GM12892 (cell line): ENCODE data around the gene ACSM2B.
"Not testable (repeated sequence)": the region's sequence is repeated elsewhere in the genome, so short reads cannot be mapped to it uniquely, and the experiment has no call there.

Experiments
- DNase-seq: peaks from one replicate; pipeline ENCODE4 v3.0.0; 2011; ENCODE audit not compliant: insufficient read length
- FAIRE-seq: peaks from 2 replicates; lab custom pipeline; 2011; peaks lifted over from hg19 to GRCh38; lab: Jason Lieb, UNC
- POLR2A ChIP-seq: IDR thresholded peaks from 2 replicates; pipeline ENCODE4 v1.6.1; 2011; ENCODE audit warnings: low read depth, low read length, control low read depth
- POLR2AphosphoS5 ChIP-seq: IDR thresholded peaks from 2 replicates; pipeline ENCODE4 v1.6.1; 2011; ENCODE audit warnings: low read depth, low read length, control low read depth
- TAF1 ChIP-seq: IDR thresholded peaks from 2 replicates; pipeline ENCODE4 v1.6.1; 2011; ENCODE audit warnings: low read depth, mild to moderate bottlenecking, control low read depth, low read length, borderline replicate concordance

ACSM2B gene

DNA sequence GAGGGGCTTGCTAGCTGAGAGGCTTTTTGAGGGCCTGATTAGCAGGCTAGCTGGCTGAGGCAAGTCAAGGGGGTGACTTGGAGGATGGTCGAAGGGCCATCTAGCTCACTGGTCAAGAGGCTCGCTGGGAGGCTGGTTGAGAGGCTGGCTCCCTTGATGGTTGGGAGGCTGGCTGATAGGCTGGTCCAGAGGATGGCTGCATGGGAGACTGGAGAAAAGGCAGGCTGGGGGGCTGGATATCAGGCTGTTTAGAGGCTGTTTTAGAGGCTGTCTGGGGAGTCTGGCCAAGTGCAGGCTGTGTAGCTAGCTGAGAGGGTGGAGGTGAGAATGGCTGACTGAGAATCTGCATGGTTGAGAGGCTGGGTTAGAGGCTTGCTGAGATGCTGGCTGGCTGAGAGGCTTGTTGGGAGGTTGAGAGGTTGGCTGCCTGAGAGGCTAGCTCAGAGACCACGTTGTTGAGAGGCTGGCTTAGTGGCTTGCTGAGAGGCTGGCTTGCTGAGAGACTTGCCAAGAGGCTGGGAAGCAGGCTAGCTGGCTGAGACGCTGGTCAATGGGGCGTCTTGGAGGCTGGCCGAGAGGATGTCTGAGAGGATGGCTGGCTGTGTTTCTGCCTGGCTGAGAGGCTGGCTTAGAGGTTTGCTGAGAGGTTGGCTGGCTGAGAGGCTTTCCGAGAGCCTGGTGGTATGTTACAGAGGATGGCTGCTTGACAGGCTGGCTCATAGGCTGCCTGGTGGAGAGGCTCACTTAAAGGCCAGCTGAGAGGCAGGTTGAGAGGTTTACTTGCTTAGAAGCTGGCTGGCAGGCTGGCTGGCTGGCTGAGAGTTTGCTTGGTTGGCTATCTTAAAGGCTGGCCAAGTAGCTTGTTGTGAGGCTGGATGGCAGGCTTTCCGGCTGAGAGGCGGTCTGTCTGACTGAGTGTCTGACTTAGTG is 36.6 kb upstream of the ACSM2B start:
- TF ChIP-seq TAF1: no peak
- no peak for TF ChIP-seq POLR2AphosphoS5
- no peak for TF ChIP-seq POLR2A
- no peak for DNase-seq
- no peak for FAIRE-seq

DNA sequence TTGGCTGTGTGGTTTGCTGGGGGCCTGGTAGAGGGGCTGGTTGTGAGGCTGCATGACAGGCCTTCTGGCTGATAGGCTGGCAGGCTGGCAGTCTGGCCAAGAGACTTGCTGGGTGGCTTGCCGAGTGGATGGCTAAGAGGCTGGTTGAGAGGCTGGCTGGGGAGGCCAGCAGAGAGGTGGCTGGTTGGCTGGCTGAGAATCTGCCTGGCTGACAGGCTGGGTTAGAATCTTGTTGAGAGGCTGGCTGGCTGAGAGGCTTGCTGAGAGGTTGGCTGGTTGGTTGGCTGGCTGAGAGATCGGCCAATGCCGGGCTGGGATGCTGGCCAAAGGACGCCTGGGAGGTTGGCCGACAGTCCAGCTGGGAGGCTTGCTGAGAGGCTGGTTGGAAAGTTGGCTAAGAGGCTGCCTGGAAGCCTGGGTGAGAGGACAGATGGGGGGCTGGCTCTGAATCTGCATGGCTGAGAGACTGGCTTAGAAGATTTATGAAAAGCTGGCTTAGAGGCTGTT is 35.9 kb upstream of the ACSM2B start:
- no peak for FAIRE-seq
- DNase-seq: no peak
- no peak for TF ChIP-seq POLR2AphosphoS5

DNA sequence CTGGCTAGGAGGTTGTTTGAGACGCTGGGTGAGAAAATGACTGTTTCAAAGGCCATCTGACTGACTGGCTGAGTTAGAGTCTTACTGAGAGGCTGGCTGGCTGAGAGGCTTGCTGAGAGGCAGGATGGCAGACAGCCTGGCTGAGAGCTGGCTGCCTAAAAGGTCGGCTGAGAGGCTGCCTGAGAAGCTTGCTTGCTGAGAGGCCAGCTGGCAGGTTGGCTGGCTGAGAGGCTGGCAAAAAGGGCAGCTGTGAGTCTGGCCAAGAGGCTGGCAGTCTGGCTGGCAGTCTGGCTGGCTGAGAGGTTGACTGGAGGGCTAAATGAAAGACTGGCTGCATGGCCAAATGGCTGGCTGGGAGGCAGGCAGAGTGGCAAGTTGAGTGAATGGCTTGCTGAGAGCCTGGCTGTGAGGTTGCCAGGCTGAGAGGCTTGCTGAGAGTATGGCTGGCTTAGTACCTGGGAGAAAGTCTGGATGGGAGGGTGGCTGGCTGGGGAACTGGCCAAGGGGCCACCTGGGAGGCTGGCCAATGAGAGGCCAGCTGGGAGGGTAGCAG is 35.3 kb upstream of the ACSM2B start:
- no peak for TF ChIP-seq POLR2A
- TF ChIP-seq POLR2AphosphoS5: no peak
- TF ChIP-seq TAF1: no peak
- DNase-seq: no peak
- no peak for FAIRE-seq

DNA sequence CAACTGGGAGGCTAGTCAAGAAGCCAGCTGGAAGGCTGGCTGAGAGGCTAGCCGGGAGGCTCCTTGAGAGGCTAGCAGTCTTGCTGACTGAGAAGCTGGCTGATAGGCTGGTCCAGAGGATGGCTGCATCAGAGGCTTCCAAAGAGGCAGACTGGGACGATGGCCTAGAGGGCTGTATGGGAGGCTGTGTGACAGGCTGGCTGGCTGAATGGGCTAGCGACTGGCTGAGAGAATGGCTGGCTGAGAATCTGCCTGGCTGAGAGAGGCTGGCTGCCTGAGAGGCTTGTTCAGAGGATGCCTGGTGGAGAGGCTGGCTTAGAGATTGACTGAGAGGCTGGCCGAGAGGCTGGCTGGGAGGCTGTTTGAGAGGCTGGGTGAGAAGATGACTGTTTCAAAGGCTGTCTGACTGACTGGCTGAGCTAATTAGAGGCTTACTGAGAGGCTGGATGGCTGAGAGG is 34.8 kb upstream of the ACSM2B start:
- TF ChIP-seq POLR2A (no peak), TAF1 (no peak), POLR2AphosphoS5 (no peak)
- no peak for FAIRE-seq

DNA sequence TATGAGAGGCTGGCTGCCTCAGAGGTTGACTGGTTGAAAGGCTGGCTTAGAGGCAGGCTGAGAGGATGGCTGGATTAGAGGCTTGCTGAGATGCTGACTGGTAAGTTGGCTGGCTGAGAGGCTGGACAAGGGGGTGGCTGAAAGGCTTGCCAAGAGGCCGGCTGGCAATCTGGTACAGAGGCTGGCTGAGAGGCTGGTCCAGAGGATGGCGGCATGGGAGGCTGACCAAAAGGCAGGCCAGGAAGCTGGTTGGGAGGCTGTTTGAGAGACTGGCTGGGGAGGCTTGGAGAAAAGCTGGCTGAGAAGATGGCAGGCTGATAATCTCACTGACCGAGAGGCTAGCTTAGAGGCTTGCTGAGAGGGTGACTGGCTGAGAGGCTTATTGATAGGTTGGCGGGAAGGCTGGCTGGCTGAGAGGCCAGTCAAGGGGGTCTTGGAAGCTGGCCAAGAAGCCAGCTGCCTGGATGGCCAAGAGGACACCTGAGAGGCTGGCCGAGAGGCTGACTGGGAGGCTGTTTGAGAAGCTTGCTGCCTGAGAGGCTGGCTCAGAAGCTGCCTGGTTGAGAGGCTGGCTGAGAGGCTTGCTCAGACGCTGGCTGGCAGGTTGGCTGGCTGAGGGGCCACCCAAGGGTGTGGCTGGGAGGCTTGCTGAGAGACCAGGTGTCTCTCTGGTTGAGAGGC is 34.2 kb upstream of the ACSM2B start:
- no peak for FAIRE-seq
- TF ChIP-seq POLR2A: no peak
- TF ChIP-seq POLR2AphosphoS5: no peak
- no peak for TF ChIP-seq TAF1
- no peak for DNase-seq

More for the DNA sequence above, 34.8 kb upstream of the ACSM2B start:
- DNase-seq: no peak

DNA sequence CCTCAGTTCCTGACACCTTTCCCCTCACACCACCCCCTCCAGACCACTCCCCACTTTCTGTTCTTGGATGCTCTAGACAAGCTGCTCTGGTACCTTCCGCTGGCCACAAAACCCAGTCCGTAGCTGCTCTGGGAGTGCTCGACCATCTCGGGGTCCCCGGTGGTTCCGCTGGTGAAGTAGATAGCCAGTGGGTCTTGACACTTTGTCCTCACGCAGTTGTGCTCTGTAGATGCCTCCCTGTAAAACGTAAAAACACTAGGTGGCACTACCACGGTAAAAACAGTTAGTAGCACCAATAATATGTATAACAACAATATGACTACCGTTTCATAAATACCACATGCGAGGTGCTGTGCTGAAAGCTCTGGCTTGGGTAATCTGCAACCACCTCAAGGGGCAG is 26.0 kb upstream of the ACSM2B start:
- FAIRE-seq, DNase-seq: not testable (repeated sequence)

DNA sequence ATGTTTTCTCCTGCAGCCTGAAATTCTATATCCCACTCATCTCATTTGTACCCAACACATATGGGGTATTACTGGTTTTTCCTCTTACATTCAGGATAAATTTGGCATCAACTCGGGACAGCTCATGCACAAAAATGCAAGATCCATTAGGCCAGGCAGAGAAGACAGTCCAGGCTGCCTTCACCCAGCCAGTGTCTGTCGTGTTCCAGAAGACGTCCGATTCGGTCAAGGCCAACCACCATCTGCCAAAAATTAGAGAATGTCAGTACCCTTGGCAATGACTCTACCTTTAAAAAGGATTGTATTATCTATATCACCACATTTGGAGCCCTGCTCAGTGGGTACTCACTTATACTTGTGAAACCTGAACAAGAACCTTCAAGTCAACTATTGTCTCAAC is 23.3 kb upstream of the ACSM2B start:
- not testable (repeated sequence) for FAIRE-seq, DNase-seq

DNA sequence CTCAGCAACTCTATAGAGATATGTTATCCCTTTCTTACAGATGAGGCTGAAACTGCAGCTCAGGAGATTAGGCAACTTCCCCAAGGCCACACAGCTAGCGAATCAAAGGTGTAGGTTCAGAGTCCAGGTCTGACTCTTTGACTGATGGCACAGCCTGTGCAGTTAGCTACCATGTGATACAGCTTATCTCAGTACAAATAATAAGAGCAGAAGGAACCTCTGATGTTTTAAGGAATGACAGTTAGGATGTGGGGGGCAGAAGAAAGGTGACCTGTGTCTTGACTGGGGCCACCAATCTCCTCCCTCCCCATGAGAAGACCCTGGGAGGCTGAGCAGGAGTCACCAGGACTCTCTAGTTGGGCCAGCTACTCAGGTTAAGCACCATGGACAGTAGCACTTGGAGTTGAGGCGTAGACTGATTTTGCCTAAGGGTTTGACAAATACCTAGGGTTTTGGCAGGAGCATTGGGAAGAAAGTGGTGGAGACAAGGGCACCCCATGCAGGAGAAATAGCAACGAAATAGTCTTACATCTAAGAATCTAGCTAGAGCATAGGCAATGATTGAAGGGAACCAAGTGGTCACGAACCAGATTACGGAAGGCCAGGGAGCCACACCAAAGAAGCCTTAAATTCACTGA is 22.8 kb upstream of the ACSM2B start:
- no peak for DNase-seq
- FAIRE-seq: no peak
- TF ChIP-seq POLR2A: no peak
- TF ChIP-seq TAF1: no peak
- TF ChIP-seq POLR2AphosphoS5: no peak

DNA sequence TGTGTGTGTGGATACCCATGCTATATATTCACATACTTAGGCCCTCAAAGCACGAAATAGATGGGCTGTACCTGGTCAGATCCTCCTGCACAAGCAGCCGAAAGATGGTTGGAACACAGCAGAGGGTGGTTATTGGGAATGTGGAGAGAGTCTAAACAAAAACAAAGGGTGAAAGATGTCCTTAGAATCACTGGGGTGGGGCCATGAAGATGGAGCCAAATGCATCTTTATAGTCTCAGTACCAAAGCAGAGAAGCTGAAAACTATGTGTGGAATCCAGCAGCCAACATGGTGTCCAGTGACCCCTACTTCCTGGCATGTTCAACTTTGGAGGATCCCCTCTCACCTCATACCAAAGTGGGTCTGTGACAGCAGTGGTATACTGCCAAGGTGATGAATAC is 19.5 kb upstream of the ACSM2B start:
- DNase-seq, FAIRE-seq: not testable (repeated sequence)

DNA sequence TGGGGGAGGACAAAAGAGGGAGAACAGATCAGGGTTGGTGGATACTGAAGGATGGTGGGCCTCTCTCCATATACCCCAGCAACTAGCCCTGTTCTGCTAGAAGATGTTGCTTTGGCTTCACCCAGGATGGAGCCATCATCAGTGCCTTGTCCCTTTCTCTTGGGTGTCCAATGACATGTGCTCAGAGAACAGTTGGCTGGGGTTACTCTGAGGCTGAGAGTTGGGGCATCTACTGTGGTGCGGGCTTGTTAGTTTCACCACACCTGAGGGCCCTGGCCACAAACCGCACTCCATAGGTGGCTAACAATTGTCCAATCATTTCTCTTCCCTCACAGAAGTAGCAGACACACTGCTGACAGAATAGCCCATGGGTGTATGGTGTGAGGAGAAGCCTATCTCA is 18.9 kb upstream of the ACSM2B start:
- not testable (repeated sequence) for FAIRE-seq

DNA sequence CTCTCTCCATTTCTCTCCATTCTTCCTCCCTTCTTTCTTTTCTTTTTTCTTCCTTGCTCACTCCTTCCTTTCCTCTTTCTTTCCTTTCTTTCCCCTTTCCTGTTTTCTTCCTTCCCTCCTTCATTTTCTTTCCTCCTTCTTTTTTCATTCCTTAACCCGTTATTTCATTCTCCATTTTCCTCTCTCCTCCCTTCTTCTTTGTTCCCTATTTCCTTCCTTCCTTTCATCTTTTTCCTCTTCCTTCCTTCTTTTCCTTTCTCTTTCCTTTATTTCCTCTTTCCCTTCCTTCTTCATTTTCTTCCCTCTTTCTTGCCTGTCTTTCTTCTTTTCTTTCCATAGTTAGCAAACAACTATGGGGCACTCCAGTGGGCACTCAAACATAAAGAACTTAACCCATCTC is 16.6 kb upstream of the ACSM2B start:
- not testable (repeated sequence) for FAIRE-seq, DNase-seq

More for the DNA sequence above, 18.9 kb upstream of the ACSM2B start:
- DNase-seq: not testable (repeated sequence)

DNA sequence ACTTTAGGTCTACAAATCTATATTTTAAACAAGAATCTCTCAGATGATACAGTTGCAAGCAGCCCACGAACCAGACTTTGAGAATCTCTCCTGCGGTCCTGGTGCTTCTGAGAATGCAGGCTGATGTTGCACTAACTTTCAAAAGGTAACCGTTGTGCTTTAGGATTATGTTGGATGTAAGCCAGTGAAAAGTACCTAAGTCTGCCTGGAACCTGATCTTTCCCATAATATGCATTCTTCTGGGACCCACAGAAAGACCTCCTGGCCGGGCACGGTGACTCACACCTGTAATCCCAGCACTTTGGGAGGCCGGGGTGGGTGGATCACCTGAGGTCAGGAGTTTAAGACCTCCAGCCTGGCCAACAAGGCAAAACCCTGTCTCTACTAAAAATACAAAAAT is 13.3 kb upstream of the ACSM2B start:
- not testable (repeated sequence) for FAIRE-seq

DNA sequence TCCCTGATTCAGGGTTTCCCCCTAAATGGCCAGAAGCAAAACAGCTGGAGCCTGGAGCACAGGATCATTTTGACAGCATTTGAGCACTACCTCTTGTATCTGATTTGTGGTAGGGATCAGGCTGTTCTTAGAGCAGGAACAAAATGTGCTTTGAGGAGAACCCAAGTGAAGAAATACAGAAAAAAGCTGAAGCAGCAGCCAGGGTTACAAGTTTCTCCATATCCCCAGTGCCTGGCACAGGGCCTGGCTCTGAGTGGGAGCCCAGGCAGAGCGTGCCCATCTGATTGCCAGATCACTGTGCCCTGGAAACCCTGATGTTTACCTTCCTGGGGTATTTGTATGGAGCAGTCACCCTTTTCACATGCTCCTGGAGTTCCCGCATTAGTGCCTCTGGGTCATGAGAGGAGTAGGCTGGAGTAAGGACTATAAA is 11.5 kb upstream of the ACSM2B start:
- DNase-seq, FAIRE-seq: not testable (repeated sequence)

More for the DNA sequence above, 13.3 kb upstream of the ACSM2B start:
- DNase-seq: not testable (repeated sequence)

DNA sequence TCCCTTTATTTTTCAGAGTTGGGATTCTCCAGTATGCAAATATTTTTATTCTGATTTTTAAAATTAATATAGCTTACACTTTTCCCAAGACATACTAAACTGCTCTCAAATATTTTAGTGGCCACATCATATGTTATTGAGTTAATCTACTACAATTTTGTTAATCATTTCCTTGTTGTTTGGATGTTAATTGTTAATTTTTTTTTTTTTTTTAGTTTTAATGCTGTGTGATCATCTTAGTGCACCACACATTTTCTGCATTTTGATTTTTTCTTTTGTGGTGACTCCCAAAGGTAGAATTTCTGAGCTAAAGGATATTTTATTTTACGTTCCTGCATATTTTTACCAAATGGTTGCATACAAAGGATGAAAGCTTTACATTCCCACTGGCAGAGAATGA is 10.5 kb upstream of the ACSM2B start:
- not testable (repeated sequence) for DNase-seq, FAIRE-seq

DNA sequence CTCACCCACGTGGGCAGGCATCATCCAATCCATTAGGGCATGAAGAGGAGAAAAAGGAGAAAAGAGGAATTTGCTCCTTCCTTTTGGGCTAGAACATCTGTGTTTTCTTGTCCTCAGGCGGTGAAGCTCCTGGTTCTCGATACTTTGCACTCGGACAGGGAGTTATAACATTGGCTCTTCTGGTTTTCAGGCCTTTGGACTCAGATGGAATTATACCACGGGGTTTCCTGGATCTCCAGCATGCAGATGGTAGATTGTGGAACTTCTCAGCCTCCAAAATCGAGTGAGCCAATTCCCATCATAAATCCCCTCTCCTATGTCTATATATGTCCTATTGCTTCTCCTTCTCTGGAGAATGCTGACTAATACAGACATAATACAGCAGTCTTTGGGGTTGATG is 9.9 kb upstream of the ACSM2B start:
- DNase-seq, FAIRE-seq: not testable (repeated sequence)

DNA sequence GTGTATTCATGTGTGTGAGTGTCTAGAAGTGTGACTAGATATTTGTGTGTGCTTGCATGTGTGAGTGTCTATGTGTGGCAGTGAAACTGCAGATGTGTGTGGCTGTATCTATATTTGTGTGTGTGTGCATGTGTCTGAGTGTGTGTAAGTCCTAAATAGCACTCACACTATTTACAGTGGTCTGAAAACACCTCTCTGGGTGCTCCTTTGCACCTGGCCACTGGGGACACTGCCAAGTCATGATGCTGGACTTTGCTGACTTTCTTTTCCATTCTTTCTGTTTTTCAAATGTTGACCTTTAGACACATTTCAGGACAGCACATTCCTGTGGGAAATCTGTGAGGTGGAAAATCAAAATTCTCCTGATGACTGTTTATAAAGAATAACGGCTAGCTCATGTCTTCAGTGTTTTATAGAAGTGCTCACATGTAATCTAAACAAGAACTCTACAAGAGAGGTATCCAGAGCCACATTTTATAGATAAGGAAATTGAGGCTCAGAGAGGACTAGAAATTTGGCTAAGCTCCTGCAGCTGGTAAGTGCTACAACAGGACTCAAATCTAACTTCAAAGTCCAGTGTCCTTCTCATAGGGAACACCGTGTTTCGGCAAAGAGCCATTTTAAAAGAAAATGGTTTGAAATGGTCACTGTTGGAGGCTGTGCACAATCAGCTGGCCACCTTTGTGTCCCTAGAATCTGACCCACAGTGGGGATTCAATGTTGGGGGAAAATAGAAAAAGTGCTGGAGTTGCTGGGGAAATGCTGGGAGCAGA is 4.5 kb upstream of the ACSM2B start:
- FAIRE-seq, DNase-seq: not testable (repeated sequence)

DNA sequence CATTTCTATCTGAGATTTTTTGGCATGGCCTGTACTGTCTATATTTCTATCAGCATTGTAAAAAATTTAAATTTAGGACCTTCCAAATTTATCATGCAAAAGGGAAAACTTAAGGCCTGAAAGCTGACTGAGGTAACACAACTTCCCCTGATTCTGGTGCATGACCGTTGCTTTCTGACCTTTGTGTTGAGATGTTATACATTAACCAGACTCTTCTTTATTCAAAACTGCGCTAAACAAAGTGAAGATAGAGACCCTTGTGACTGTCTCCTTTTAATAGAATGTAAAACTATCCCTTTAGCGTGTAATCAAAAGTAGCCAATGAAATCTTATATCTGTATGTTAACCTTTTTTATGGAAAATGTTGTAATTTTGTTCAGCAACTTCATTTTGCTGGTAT is 1.9 kb upstream of the ACSM2B start:
- not testable (repeated sequence) for DNase-seq, FAIRE-seq
